ENCODE results near the gene SCGN.

DNA sequence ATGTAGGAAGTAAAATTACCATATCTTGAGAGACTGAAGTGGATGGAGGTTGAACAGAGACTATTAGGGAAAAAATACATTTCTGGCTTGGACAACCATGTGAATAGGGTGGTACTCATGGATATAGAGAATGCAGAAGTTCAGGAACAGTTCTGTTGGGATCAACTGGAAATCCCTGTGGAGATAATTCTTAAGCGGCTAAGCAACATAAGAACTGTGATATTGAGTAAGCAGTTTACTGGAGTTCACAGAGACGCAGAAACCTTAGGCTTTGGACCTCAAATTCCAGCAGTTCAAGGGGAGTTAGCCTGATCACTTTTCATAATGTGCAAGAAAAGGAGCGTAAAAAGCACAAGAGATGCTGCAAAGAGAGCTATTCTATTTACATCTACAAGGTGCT lies 78.9 kb downstream of the SCGN start:
- TF ChIP-seq, protein P1, sequence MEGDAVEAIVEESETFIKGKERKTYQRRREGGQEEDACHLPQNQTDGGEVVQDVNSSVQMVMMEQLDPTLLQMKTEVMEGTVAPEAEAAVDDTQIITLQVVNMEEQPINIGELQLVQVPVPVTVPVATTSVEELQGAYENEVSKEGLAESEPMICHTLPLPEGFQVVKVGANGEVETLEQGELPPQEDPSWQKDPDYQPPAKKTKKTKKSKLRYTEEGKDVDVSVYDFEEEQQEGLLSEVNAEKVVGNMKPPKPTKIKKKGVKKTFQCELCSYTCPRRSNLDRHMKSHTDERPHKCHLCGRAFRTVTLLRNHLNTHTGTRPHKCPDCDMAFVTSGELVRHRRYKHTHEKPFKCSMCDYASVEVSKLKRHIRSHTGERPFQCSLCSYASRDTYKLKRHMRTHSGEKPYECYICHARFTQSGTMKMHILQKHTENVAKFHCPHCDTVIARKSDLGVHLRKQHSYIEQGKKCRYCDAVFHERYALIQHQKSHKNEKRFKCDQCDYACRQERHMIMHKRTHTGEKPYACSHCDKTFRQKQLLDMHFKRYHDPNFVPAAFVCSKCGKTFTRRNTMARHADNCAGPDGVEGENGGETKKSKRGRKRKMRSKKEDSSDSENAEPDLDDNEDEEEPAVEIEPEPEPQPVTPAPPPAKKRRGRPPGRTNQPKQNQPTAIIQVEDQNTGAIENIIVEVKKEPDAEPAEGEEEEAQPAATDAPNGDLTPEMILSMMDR (IDR thresholded peaks at IDR 0.05; ENCODE audit: borderline replicate concordance, extremely low read depth, low read length, poor library complexity, severe bottlenecking) = no peak
- no peak for TF ChIP-seq EZH2 (IDR thresholded peaks at IDR 0.05; ENCODE audit: borderline replicate concordance, low read depth, low read length, severe bottlenecking)

All from DND-41 (cell line).